ENCODE results near the gene RASSF7. TPM values are rescaled to one million over a fixed set of nuclear protein-coding genes. Genes with fewer than 3 reads are reported as not detected.
A peak's percentile ranks its signal among the peaks of the same experiment; 100 is the strongest.
"Not testable (repeated sequence)": the region's sequence is repeated elsewhere in the genome, so short reads cannot be mapped to it uniquely, and the experiment has no call there.

The RASSF7 gene
- total RNA-seq, 4 donors from 2014 or later, result 0.56 to 2.4 (median 0.70) TPM

GRCh38 chr11:515131-515530, 45.6 kb upstream of the RASSF7 start:
- no peaks in the 10 kb centered on the region for H3K27me3 ChIP-seq
- ATAC-seq (no peak), DNase-seq (no peak)
- in situ Hi-C loops (cut with MboI; ENCODE audit: low sequenced_read_pairs in 4 of 4) (loop anchor here in 2 of 4 donors (10.0 kb wide), 1 partner anchor 60 kb away; the partner anchor contains the start of gene PTDSS2 (in 2 of the 2)), intact Hi-C loops (cut with DNase I; ENCODE audit: low total_unique reads) (no loop called here)
- H3K4me1 ChIP-seq, result peaks cover 0 to 4% of the 10 kb centered on the region in 2 donors
- no peak overlapping the region for H3K4me3 ChIP-seq
- no peak overlapping the region for H3K27ac ChIP-seq
- H3K36me3 ChIP-seq, result peaks cover 0 to 6% of the 10 kb centered on the region in 2 donors
- TF ChIP-seq POLR2A (IDR thresholded peaks at IDR 0.05), result no peak
- TF ChIP-seq CTCF (IDR thresholded peaks at IDR 0.05 in 4 of 5, conservative IDR thresholded peaks at IDR 0.05 in 1 of 5), result no peak
- no peaks in the 10 kb centered on the region for H3K9me3 ChIP-seq

DNA sequence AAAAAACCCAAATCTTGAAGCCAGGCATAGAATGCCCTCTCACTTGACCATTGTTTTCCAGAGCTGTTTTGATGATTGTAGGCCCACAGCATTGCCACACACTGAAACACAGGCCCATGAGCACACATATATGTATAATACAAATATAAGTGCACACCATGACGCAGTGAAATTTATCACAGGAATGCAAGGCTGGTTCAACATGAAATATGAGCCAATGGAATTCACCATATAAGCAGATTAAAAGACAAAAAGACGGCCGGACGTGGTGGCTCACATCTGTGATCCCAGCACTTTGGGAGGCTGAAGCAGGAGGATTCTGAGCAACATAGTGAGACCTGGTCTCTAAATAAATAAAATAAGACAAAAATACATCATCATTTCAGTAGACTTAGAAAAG, 44.4 kb upstream of the RASSF7 start:
- in situ Hi-C loops (cut with MboI; ENCODE audit: low sequenced_read_pairs in 4 of 4), result loop anchor here in 2 of 4 donors (10.0 kb wide), 1 partner anchor 62 kb away; the partner anchor contains the start of gene PTDSS2 (in 2 of the 2)
- intact Hi-C loops (cut with DNase I; ENCODE audit: low total_unique reads), result no loop called here
- no peak for ATAC-seq

GRCh38 chr11:516918-517685, 43.7 kb upstream of the RASSF7 start:
- H3K4me1 ChIP-seq; intact Hi-C loops (cut with DNase I; ENCODE audit: low total_unique reads); H3K27me3 ChIP-seq; H3K4me3 ChIP-seq; ATAC-seq; H3K36me3 ChIP-seq; H3K9me3 ChIP-seq: not testable (repeated sequence)
- in situ Hi-C loops (cut with MboI; ENCODE audit: low sequenced_read_pairs in 4 of 4), result loop anchor here in 2 of 4 donors (10.0 kb wide), 1 partner anchor 62 kb away; the partner anchor contains the start of gene PTDSS2 (in 2 of the 2)
- peak in 1 of 2 donors; percentile 17 for DNase-seq
- H3K27ac ChIP-seq, result peak overlapping the region; percentile 90 to 97 (median 94)

More for the DNA sequence above, 44.4 kb upstream of the RASSF7 start:
- no peak overlapping the region for H3K4me3 ChIP-seq
- peak overlapping the region in 1 of 4 donors; percentile 31 for H3K27ac ChIP-seq
- no peaks in the 10 kb centered on the region for H3K36me3 ChIP-seq
- no peak for DNase-seq
- H3K4me1 ChIP-seq, result peaks cover 0 to 4% of the 10 kb centered on the region in 2 donors
- H3K9me3 ChIP-seq, result no peaks in the 10 kb centered on the region
- no peak for TF ChIP-seq POLR2A (IDR thresholded peaks at IDR 0.05)
- TF ChIP-seq CTCF (IDR thresholded peaks at IDR 0.05 in 4 of 5, conservative IDR thresholded peaks at IDR 0.05 in 1 of 5), result no peak
- no peaks in the 10 kb centered on the region for H3K27me3 ChIP-seq

DNA sequence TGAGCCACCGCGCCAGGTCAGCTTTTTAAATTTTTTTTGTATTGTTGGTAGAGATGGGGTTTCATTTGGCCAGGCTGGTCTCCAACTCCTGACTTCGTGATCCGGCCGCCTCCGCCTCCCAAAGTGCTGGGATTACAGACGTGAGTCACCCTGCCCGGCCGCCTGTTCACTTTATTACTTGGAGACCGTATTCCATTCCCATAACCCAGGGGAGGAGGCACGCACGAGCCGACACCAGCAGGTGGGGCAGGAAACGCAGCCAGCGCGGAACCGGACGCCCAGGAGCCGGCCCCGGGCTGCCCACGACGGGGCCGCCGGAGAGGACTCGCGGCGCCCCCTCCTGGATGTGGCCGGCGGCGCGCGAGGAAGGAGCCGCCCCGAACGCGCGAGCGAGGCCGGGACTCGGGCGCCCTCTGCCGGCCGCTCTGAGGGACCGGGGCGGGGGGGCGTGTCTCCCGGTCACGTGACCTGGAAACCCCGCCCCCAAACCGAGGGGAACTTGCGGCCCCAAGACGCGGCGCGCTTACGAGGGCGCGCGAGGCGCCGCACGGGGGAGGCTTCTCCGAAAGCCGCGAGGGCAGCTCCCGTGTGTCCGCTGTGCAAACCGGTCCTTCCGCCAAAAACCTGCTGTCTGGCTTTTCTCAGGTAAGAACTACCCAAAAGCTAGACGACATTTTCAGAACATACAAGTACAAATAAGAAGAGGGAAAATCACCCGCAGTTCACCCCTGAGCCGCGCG, 42.1 kb upstream of the RASSF7 start:
- TF ChIP-seq CTCF (IDR thresholded peaks at IDR 0.05 in 4 of 5, conservative IDR thresholded peaks at IDR 0.05 in 1 of 5), result peak; percentile 85 to 100 (median 100)
- TF ChIP-seq POLR2A (IDR thresholded peaks at IDR 0.05), result peak; percentile 30 to 60
- Histone ChIP-seq H3K4me3 (peak overlapping the region; percentile 37 to 51 (median 44)), H3K27me3 (no peaks in the 10 kb centered on the region), H3K4me1 (peaks cover 0 to 4% of the 10 kb centered on the region in 2 donors), H3K36me3 (no peaks in the 10 kb centered on the region), H3K27ac (peak overlapping the region; percentile 90 to 97 (median 94)), H3K9me3 (no peaks in the 10 kb centered on the region)
- ATAC-seq (peak; percentile 96 to 97), DNase-seq (peak; percentile 91 to 98)
- intact Hi-C loops (cut with DNase I; ENCODE audit: low total_unique reads) (loop anchor here (1.0 to 2.0 kb wide), 7 partner anchors 12 to 282 kb away; partner anchors contain the start of genes HRAS, LMNTD2, PSMD13 and PTDSS2), in situ Hi-C loops (cut with MboI; ENCODE audit: low sequenced_read_pairs in 4 of 4) (loop anchor here in 2 of 4 donors (10.0 kb wide), 1 partner anchor 64 kb away; the partner anchor contains the start of gene PTDSS2 (in 2 of the 2))
